HG02870 (cell line): ENCODE results near the gene SMG5.
"Not testable (repeated sequence)": the region's sequence is repeated elsewhere in the genome, so short reads cannot be mapped to it uniquely, and the experiment has no call there.

Experiments
- ATAC-seq: cut with Tn5 transposase; IDR thresholded peaks from one replicate; pipeline ENCODE4 v1.9.1; 2021; ENCODE audit warnings: mild to moderate bottlenecking, moderate library complexity; ENCODE audit not compliant: unreplicated experiment

SMG5 gene, protein sequence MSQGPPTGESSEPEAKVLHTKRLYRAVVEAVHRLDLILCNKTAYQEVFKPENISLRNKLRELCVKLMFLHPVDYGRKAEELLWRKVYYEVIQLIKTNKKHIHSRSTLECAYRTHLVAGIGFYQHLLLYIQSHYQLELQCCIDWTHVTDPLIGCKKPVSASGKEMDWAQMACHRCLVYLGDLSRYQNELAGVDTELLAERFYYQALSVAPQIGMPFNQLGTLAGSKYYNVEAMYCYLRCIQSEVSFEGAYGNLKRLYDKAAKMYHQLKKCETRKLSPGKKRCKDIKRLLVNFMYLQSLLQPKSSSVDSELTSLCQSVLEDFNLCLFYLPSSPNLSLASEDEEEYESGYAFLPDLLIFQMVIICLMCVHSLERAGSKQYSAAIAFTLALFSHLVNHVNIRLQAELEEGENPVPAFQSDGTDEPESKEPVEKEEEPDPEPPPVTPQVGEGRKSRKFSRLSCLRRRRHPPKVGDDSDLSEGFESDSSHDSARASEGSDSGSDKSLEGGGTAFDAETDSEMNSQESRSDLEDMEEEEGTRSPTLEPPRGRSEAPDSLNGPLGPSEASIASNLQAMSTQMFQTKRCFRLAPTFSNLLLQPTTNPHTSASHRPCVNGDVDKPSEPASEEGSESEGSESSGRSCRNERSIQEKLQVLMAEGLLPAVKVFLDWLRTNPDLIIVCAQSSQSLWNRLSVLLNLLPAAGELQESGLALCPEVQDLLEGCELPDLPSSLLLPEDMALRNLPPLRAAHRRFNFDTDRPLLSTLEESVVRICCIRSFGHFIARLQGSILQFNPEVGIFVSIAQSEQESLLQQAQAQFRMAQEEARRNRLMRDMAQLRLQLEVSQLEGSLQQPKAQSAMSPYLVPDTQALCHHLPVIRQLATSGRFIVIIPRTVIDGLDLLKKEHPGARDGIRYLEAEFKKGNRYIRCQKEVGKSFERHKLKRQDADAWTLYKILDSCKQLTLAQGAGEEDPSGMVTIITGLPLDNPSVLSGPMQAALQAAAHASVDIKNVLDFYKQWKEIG

GRCh38 chr1:156282479-156283222 is at the start of gene SMG5:
SMG5 (minus strand) TSS chr1:156282825; CDS start chr1:156282680, 145 bp downstream.
- peak; percentile 73 for ATAC-seq

DNA sequence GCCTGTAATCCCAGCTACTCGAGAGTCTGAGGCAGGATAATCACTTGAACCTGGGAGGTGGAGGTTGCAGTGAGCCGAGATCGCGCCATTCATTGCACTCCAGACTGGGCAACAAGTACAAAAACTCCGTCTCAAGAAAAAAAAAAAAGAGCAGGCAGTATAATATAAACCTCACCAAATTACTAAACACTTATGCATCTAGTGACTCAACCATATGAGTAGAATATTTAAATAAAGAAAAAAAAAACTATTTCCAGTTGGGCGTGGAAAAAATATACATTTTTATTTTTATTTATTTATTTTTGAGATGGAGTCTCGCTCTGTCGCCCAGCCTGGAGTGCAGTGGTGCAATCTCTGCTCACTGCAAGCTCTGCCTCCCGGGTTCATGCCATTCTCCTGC is 40.6 kb upstream of the SMG5 start:
- not testable (repeated sequence) for ATAC-seq

GRCh38 chr1:156320560-156320959 is 37.9 kb upstream of the SMG5 start:
- ATAC-seq: no peak

- ATAC-seq: no peak
Observed at GRCh38 chr1:156319664-156320063, 37.0 kb upstream of the SMG5 start.

- ATAC-seq: no peak
Observed at GRCh38 chr1:156316909-156317308, 34.3 kb upstream of the SMG5 start.

GRCh38 chr1:156310962-156311361 is 28.3 kb upstream of the SMG5 start:
- no peak for ATAC-seq

GRCh38 chr1:156308078-156308477 is 25.5 kb upstream of the SMG5 start:
- ATAC-seq: no peak

DNA sequence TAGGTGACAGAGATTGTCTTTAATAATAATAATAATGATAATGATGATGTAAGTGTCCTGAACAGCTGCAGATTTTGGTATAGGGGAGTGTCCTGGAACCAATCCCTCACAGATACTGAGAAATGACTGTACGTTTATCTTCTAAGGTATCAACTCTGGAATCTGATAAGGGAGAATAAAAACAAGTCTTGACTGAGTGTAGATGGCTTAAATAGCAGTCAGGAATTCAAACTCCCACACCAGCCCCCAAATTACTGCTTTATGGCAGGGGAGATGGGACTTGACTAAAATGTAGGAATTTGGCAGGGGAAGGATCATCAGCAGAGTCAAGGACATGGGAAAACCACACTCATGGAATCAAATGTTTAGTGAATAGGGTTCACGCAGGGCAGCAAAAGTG is 22.6 kb upstream of the SMG5 start:
- no peak for ATAC-seq

DNA sequence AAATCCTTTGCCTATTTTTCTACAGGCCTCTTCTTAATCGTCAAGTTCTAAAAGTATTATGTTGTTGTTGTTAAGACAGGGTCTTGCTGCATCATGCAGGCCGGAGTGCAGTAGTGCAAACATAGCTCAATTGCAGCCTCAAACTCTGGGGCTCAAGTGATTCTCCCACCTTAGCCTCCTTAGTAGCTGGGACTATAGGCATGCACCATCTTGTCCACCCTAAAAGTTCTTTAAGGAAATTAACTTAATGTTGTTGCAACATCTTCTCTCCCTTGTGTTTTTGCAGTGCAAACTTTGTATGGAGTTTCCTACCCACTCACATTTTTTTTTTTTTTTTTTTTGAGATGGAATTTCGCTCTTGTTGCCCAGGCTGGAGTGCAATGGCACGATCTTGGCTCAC is 20.6 kb upstream of the SMG5 start:
- ATAC-seq: no peak

DNA sequence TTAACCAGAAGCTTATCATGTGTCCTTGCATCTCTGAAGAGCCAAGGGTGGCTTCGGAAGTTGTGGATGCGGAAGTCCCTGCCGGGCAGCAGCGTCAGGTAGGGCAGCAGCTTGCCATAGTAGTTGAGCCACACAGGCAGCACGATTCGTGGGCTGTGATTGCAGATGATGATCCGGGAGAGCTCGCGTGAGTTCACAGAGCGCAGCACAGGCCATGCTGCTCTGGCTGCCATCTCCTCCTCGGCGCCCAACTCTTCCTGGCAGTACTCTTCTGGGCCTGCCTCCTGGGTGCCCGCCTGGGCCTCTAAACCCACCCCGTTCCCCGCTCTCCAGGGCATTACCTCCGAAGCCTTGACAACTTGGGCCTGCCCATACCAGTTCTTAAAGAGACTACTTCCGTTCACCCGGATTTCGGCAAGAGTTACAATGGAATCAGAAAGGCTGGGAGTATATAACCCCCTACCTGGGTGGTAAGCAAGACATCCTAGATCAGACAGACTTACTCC is 16.3 kb upstream of the SMG5 start, which contains the start of gene VHLL:
VHLL (minus strand) TSS at position 456 of the 506 bp plus-strand sequence; CDS start at position 338, 118 bp downstream.
- ATAC-seq: no peak

- peak; percentile 45 for ATAC-seq
Observed at GRCh38 chr1:156295391-156295947, 12.8 kb upstream of the SMG5 start, which contains the start of gene GLMP. GLMP (minus strand) TSS chr1:156295679; CDS start chr1:156295645, 34 bp downstream.

GRCh38 chr1:156293895-156294294 is 11.3 kb upstream of the SMG5 start:
- no peak for ATAC-seq

- no peak for ATAC-seq
Observed at GRCh38 chr1:156293098-156293434, 10.4 kb upstream of the SMG5 start.

- no peak for ATAC-seq
Observed at GRCh38 chr1:156291226-156292061, 8.8 kb upstream of the SMG5 start.

GRCh38 chr1:156289857-156290256 is 7.2 kb upstream of the SMG5 start:
- no peak for ATAC-seq

- ATAC-seq: no peak
Observed at GRCh38 chr1:156286061-156286460, 3.4 kb upstream of the SMG5 start.

DNA sequence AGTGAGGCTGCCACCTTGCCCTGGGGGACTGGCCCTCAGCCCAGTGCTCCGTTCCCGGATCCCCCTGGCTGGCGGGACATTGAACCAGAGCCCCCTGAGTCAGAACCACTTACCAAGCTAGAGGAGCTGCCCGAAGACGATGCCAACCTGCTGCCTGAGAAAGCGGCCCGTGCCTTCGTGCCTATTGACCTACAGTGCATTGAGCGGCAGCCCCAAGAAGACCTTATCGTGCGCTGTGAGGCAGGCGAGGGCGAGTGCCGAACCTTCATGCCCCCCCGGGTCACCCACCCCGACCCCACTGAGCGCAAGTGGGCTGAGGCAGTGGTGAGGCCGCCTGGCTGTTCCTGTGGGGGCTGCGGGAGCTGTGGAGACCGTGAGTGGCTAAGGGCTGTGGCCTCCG is 2.8 kb upstream of the SMG5 start:
- no peak for ATAC-seq

DNA sequence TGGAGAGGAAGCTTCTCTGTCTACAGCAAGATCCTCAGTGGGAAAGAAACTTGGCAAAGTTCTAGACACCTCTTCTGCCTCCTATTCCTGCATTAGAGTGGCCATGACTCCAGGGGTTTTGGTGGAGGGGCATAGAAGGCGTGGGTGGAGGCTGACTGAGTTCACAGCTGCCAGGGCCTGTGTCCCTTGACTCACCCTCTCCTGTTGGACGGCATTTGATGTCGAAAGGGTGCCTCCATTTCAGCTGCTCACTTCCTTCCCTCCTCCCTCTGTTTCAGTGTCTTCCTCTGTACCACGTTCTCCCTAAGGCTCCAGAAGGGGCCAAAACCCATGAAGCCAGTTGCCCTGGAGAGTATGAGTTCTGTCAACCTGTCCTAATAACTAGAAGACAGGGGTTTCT is 2.1 kb upstream of the SMG5 start:
- no peak for ATAC-seq

DNA sequence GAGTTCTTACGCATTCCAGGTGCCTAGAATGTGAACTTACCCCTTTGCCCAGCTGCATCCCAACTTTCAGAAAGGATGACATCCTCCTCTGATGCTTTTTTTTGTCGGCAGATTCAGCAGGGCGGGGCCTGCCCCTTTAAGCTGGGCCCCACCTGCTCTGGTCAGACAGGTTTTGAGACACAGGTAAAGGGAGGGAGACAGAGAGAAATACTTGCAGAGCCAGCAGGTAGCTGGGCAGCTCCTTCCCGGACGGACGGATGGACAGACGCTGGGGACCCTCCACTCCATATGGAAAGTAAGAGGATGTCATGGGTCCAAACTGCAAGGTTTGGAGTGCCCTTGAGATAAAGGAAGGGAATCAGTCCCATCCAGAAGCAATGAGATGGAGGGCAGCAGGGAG is 1.5 kb upstream of the SMG5 start, which contains the start of gene TMEM79:
TMEM79 (plus strand) TSS at position 214 of the 400 bp plus-strand sequence. CDS start 902 bp downstream, outside the sequence.
- ATAC-seq: no peak
